Stimulated activated CD4-positive, alpha-beta T cell treated with anti-CD3 and anti-CD28 coated beads, Interleukin-15, amount 100 ng/mL, for 1 hour (primary cell): Measurements from ENCODE around the gene PRM3.

Experiments
- DNase-seq, 2 donors: peaks; one replicate each; pipeline ENCODE4 v3.0.0-alpha.2; 2020; ENCODE audit warnings: low read depth in 1 of 2, low spot score in 1 of 2

Gene PRM3

GRCh38 chr16:11283820-11284248, 10.4 kb upstream of the PRM3 start:
- no peak for DNase-seq

GRCh38 chr16:11280616-11281522, 7.4 kb upstream of the PRM3 start, which contains the start of gene PRM1:
Gene PRM1, minus strand, starts transcription at chr16:11281330. Its CDS starts 92 bp downstream, at chr16:11281238.
- DNase-seq = no peak

GRCh38 chr16:11278681-11279628, 5.5 kb upstream of the PRM3 start:
- DNase-seq = no peak

- no peak for DNase-seq
Observed at GRCh38 chr16:11277607-11278337, 4.3 kb upstream of the PRM3 start.

GRCh38 chr16:11276896-11277593, 3.6 kb upstream of the PRM3 start:
- DNase-seq = no peak

- DNase-seq = no peak
Observed at GRCh38 chr16:11276143-11276895, 2.9 kb upstream of the PRM3 start, which contains the start of gene PRM2. Gene PRM2, minus strand, starts transcription at chr16:11276480. Its CDS starts 110 bp downstream, at chr16:11276370.

GRCh38 chr16:11274964-11275363, 1.5 kb upstream of the PRM3 start:
- no peak for DNase-seq

- no peak for DNase-seq
Observed at GRCh38 chr16:11273721-11274324, 394 bp upstream of the PRM3 start.

GRCh38 chr16:11272484-11272883, 945 bp downstream of the PRM3 start:
- no peak for DNase-seq

- DNase-seq = no peak
Observed at GRCh38 chr16:11271610-11272009, 1.8 kb downstream of the PRM3 start.

- DNase-seq = no peak
Observed at GRCh38 chr16:11270602-11271162, 2.7 kb downstream of the PRM3 start.

GRCh38 chr16:11268921-11269375, 4.5 kb downstream of the PRM3 start, which contains the start of gene TNP2:
Gene TNP2, minus strand, starts transcription at chr16:11269325. Its CDS starts 63 bp downstream, at chr16:11269262.
- no peak for DNase-seq

GRCh38 chr16:11265124-11265523, 8.3 kb downstream of the PRM3 start:
- no peak for DNase-seq

- no peak for DNase-seq
Observed at GRCh38 chr16:11264155-11264832, 9.1 kb downstream of the PRM3 start.

GRCh38 chr16:11263737-11264136, 9.7 kb downstream of the PRM3 start:
- no peak for DNase-seq

GRCh38 chr16:11262915-11263314, 10.5 kb downstream of the PRM3 start:
- no peak for DNase-seq

- no peak for DNase-seq
Observed at GRCh38 chr16:11260596-11260966, 12.8 kb downstream of the PRM3 start.
